Vagina (tissue), 2 donors: Measurements from ENCODE around the gene PSMB3. TPM values are rescaled to one million over a fixed set of nuclear protein-coding genes. Genes with fewer than 3 reads are reported as not detected.
"Not testable (repeated sequence)": the region's sequence is repeated elsewhere in the genome, so short reads cannot be mapped to it uniquely, and the experiment has no call there.

Experiments
- DNase-seq, 2 donors: peaks; one replicate each; pipeline ENCODE4 v3.0.0-alpha.2; 2017; ENCODE audit errors: extremely low spot score in 2 of 2
- H3K27ac ChIP-seq: fragments of 200-600 bp; sonication (generic); one replicate; pipeline ENCODE4 v1.5.1; 2019
- H3K27me3 ChIP-seq: fragments of 200-600 bp; sonication (generic); one replicate; pipeline ENCODE4 v1.5.1; 2019
- H3K36me3 ChIP-seq, 2 donors: fragments of 200-600 bp; sonication (generic); one replicate each; pipeline ENCODE4 v1.5.1; 2017 to 2019
- H3K4me1 ChIP-seq: fragments of 200-600 bp; sonication (generic); one replicate; pipeline ENCODE4 v1.5.1; 2019
- H3K4me3 ChIP-seq, 2 donors: fragments of 200-600 bp; sonication (generic); 1 replicate in 1 of 2; 2 replicates in 1 of 2; pipeline ENCODE4 v1.5.1; 2016 to 2019
- H3K9me3 ChIP-seq: fragments of 200-600 bp; sonication (generic); one replicate; pipeline ENCODE4 v1.5.1; 2019
- POLR2A ChIP-seq, 2 donors: fragments of 450-650 bp; IDR thresholded peaks; one replicate each; pipeline ENCODE4 v1.6.1; 2017; ENCODE audit warnings: antibody characterized with exemption in 2 of 2, mild to moderate bottlenecking in 2 of 2, moderate library complexity in 2 of 2
- POLR2AphosphoS5 ChIP-seq, 2 donors: sonication (generic); formaldehyde crosslinking; IDR thresholded peaks; one replicate each; pipeline ENCODE4 v1.9.0; 2017; ENCODE audit warnings: antibody characterized with exemption in 2 of 2, mild to moderate bottlenecking in 2 of 2, low read depth in 1 of 2; ENCODE audit not compliant: insufficient read depth in 1 of 2
- intact Hi-C: fragments of 100-400 bp; cut with DNase I; formaldehyde crosslinking; loops from one replicate; pipeline ENCODE4 v1.15.1; 2023
- total RNA-seq: library from RNA; depleted of rRNA; stranded (reverse); fragments of >200 nt; gene quantifications from one replicate; pipeline ENCODE4 v1.2.3, GENCODE V29; 2016
- TF ChIP-seq, protein P1 (sequence below), 3 experiments: fragments of 450-650 bp in 2 of 3; fragments of 200-600 bp in 1 of 3; sonication (generic) in 1 of 3; IDR thresholded peaks; one replicate each; pipeline ENCODE4 v1.5.1; 2017 to 2019; ENCODE audit warnings: antibody characterized with exemption in 3 of 3, mild to moderate bottlenecking in 2 of 3, moderate library complexity in 2 of 3

Gene PSMB3
- total RNA-seq, 1 donor from 2014 or later: 193 TPM

DNA sequence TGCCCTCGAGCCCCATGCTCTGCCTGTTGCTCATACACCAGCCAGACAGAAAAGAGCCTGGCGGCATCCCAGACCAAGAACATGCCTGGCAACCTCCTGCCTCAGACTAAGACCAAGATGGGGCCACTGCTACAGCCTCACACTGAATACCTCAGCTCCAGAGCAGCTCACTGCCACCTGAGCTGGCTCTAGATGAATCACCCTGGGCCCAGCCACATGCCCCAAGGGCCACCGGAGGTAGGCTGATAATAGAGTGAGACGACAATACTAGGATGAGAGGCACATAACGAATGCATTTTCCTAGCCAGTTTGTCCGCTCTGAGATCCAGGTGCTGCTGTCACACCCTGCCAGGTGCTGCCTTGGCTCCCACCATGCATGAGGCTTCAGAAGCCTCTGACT, 33.8 kb downstream of the PSMB3 start:
- Histone ChIP-seq H3K4me1 (peaks cover 16% of the 10 kb centered on the region), H3K27me3 (no peaks in the 10 kb centered on the region), H3K4me3 (no peak overlapping the region), H3K36me3 (peaks cover 0 to 45% of the 10 kb centered on the region in 2 donors), H3K27ac (no peak overlapping the region), H3K9me3 (no peaks in the 10 kb centered on the region)
- intact Hi-C loops: no loop called here
- TF ChIP-seq POLR2AphosphoS5 (IDR thresholded peaks at IDR 0.05; ENCODE audit: insufficient read depth in 1 of 2, low read depth in 1 of 2): no peak
- TF ChIP-seq POLR2A (IDR thresholded peaks at IDR 0.05): no peak
- no peak for DNase-seq

DNA sequence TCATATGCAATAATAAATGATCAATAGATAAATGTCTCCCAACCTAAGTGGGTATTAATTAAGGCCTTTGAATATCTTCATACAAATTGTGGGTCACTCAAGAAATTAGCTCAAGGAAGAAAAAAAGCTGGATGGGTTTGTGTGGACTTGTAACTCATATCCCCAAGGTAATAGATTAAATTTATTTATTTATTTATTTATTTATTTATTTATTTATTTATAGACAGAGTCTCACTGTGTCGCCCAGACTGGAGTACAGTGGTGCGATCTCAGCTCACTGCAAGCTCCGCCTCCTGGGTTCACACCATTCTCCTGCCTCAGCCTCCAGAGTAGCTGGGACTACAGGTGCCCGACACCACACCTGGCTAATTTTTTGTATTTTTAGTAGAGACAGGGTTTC, 35.5 kb downstream of the PSMB3 start:
- H3K27me3 ChIP-seq, intact Hi-C loops, H3K4me3 ChIP-seq, DNase-seq, H3K9me3 ChIP-seq, H3K27ac ChIP-seq: not testable (repeated sequence)
- peaks cover 16% of the 10 kb centered on the region for H3K4me1 ChIP-seq
- H3K36me3 ChIP-seq: peaks cover 0 to 35% of the 10 kb centered on the region in 2 donors

DNA sequence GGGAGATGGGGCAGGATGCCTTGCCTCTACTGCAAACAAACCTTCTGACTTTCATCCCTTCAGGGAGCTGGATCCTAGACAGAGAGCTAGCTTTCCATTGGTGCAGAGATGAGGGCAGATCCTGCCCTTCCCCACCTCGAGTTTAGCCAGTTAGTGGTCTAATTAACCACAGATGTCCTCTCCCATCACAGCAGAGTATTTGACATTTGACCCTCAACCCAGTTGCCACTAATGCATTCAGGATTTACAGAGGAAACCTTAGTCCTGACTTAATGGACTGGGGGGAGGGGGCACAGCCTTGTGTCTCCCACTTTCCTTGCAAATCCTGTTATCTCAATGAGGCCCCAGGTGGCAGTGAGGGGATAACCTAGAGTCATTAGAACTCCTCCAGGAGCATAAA, 36.6 kb downstream of the PSMB3 start:
- Histone ChIP-seq H3K4me1 (peaks cover 16% of the 10 kb centered on the region), H3K9me3 (no peaks in the 10 kb centered on the region), H3K27me3 (no peaks in the 10 kb centered on the region), H3K36me3 (peaks cover 0 to 24% of the 10 kb centered on the region in 2 donors), H3K27ac (no peak overlapping the region), H3K4me3 (no peak overlapping the region)
- DNase-seq: no peak
- no peak for TF ChIP-seq POLR2A (IDR thresholded peaks at IDR 0.05)
- intact Hi-C loops: no loop called here

DNA sequence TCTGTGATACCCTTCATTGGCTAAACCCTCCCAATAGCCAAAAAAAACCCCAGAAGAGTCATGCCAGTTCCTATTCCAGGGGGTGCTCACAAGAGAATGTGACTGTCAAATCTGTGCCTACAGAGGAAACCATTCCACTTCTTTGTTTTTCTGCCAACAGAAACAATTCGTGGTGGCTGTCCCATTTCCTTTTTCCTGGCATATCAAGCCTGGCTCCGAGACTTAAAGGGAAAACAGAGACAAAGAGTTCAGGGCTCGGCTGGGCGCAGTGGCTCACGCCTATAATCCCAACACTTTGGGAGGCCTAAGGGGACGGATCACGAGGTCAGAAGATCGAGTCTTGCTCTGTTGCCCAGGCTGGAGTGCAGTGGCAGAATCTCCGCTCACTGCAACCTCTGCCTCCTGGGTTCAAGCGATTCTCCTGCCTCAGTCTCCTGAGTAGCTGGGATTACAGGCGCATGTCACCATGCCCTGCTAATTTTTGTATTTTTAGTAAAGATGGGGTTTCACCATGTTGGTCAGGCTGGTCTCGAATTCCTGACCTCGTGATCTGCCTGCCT, 37.7 kb downstream of the PSMB3 start:
- H3K4me3 ChIP-seq, H3K27me3 ChIP-seq, intact Hi-C loops, DNase-seq, H3K27ac ChIP-seq, H3K9me3 ChIP-seq: not testable (repeated sequence)
- TF ChIP-seq POLR2AphosphoS5 (IDR thresholded peaks at IDR 0.05; ENCODE audit: insufficient read depth in 1 of 2, low read depth in 1 of 2): peak in 1 of 2 donors; percentile 15
- H3K36me3 ChIP-seq: peaks cover 0 to 14% of the 10 kb centered on the region in 2 donors
- H3K4me1 ChIP-seq: peaks cover 16% of the 10 kb centered on the region

DNA sequence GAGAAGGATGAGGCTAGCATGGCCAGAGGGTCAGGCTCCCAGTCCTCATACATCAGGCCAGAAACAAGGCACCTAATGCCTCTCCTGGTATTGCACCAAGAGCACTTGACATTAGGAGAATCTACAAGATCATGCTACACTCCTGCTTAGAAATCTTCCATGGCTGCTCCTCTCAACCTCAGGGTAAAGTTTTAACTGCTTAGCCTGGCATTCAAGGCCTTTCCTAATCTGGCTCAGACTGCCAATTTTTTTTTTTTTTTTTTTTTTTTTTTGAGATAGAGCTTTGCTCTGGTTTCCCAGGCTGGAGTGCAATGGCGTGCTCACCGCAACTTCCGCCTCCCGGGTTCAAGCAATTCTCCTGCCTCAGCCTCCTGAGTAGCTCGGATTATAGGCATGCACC, 38.6 kb downstream of the PSMB3 start:
- Histone ChIP-seq H3K27ac (no peak overlapping the region), H3K36me3 (peaks cover 0 to 4% of the 10 kb centered on the region in 2 donors), H3K9me3 (no peaks in the 10 kb centered on the region), H3K4me3 (no peak overlapping the region), H3K4me1 (peaks cover 20% of the 10 kb centered on the region), H3K27me3 (no peaks in the 10 kb centered on the region)
- DNase-seq: no peak
- TF ChIP-seq POLR2AphosphoS5 (IDR thresholded peaks at IDR 0.05; ENCODE audit: insufficient read depth in 1 of 2, low read depth in 1 of 2) (no peak), POLR2A (IDR thresholded peaks at IDR 0.05) (no peak)
- TF ChIP-seq, protein P1, sequence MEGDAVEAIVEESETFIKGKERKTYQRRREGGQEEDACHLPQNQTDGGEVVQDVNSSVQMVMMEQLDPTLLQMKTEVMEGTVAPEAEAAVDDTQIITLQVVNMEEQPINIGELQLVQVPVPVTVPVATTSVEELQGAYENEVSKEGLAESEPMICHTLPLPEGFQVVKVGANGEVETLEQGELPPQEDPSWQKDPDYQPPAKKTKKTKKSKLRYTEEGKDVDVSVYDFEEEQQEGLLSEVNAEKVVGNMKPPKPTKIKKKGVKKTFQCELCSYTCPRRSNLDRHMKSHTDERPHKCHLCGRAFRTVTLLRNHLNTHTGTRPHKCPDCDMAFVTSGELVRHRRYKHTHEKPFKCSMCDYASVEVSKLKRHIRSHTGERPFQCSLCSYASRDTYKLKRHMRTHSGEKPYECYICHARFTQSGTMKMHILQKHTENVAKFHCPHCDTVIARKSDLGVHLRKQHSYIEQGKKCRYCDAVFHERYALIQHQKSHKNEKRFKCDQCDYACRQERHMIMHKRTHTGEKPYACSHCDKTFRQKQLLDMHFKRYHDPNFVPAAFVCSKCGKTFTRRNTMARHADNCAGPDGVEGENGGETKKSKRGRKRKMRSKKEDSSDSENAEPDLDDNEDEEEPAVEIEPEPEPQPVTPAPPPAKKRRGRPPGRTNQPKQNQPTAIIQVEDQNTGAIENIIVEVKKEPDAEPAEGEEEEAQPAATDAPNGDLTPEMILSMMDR (IDR thresholded peaks at IDR 0.05): no peak
- intact Hi-C loops: no loop called here

DNA sequence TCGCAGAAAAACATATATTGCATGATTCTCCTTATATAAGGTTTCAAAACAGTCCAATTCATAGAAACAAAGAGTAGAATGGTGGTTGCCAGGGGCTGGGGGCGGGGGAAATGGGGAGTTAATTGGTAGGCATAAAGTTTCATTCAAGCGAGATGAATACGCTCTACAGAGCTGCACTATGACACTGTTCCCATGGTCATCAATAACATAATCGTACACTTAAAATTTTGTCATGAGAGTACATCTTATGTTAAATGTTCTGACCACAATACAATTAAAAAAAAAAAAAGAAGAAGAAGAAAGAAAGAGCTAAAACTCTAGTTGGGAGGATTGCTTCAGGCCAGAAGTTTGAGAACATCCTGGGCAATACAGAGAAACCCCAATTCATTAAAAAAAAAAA, 41.7 kb downstream of the PSMB3 start:
- no peak overlapping the region for H3K4me3 ChIP-seq
- H3K27ac ChIP-seq: no peak overlapping the region
- no peak for TF ChIP-seq POLR2A (IDR thresholded peaks at IDR 0.05)
- TF ChIP-seq, protein P1 (IDR thresholded peaks at IDR 0.05): no peak
- TF ChIP-seq POLR2AphosphoS5 (IDR thresholded peaks at IDR 0.05; ENCODE audit: insufficient read depth in 1 of 2, low read depth in 1 of 2): no peak
- no peaks in the 10 kb centered on the region for H3K36me3 ChIP-seq
- DNase-seq: no peak
- H3K4me1 ChIP-seq: peaks cover 37% of the 10 kb centered on the region
- no peaks in the 10 kb centered on the region for H3K9me3 ChIP-seq
- intact Hi-C loops: no loop called here
- H3K27me3 ChIP-seq: no peaks in the 10 kb centered on the region

DNA sequence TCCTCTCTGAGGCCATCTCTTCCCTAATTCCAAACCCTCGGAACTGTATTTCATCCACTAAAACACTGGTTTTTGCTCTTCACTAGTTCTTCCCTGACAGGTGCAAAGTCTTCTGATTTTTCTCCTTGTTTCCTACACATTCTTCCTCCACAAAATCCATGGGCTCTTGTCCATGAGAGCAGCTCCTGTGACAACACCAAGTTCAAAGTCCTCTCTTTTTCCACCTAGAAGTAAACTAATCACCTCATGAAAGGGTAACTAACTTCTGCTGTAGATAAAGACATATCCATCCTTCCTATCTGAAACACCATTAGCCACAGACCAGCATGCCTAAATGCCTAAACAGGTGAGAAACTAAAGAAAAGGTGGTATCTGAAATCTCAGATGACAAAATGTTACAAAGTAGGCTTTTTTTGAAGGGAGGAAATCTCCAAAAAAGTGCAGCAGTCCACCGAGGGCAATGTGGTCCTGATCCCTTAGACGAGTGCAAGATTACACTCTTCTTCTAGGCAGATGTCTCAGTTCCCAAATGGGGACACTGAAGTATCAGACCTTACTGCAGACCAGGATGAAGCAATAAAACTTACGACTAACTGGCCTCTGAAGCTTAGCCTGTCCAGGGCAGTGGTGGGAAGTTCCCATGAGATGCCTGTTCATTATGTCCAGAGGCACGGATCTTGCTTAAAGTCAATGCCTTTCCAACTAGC, 44.1 kb downstream of the PSMB3 start:
- H3K9me3 ChIP-seq: no peaks in the 10 kb centered on the region
- no peak for DNase-seq
- intact Hi-C loops: loop anchor here (5.0 kb wide), 1 partner anchor 44 kb away; the partner anchor contains the start of gene PSMB3
- peaks cover 0 to 2% of the 10 kb centered on the region in 2 donors for H3K36me3 ChIP-seq
- no peak for TF ChIP-seq POLR2AphosphoS5 (IDR thresholded peaks at IDR 0.05; ENCODE audit: insufficient read depth in 1 of 2, low read depth in 1 of 2)
- TF ChIP-seq POLR2A (IDR thresholded peaks at IDR 0.05): no peak
- TF ChIP-seq, protein P1 (IDR thresholded peaks at IDR 0.05): no peak
- peaks cover 29% of the 10 kb centered on the region for H3K4me1 ChIP-seq
- H3K27me3 ChIP-seq: no peaks in the 10 kb centered on the region
- H3K27ac ChIP-seq: no peak overlapping the region
- H3K4me3 ChIP-seq: peak overlapping the region in 1 of 2 donors; percentile 78
